Panc1 (cell line): ENCODE data around the gene ILDR1. TPM values are rescaled to one million over a fixed set of nuclear protein-coding genes. Genes with fewer than 3 reads are reported as not detected.

Experiments
- ATAC-seq: fragments of 200-7000 bp; cut with Tn5 transposase; 2 replicates; pipeline ENCODE4 v1.9.1; 2020; ENCODE audit warnings: mild to moderate bottlenecking, moderate library complexity
- BruUV-seq: library from RNA; stranded (reverse); fragments of 400-500 nt; replicated peaks from 2 replicates; lab custom pipeline; 2021; lab: Mats Ljungman, UMichigan
- CTCF ChIA-PET: fragments of 300-600 bp; sonication (Branson Sonifier 250); formaldehyde crosslinking; loops from one replicate; lab custom pipeline; 2022; ENCODE audit warnings: antibody characterized with exemption; lab: Charles Lee
- POLR2A ChIA-PET: fragments of 300-600 bp; sonication (Branson Sonifier 250); formaldehyde crosslinking; loops from one replicate; lab custom pipeline; 2022; ENCODE audit warnings: antibody characterized with exemption; lab: Charles Lee
- DNase-seq: peaks from one replicate; pipeline ENCODE4 v3.0.0-alpha.2; 2010; ENCODE audit warnings: low read depth, low spot score
- H3K27ac ChIP-seq: 2 replicates; pipeline ENCODE4 v1.5.1; 2011; ENCODE audit warnings: mild to moderate bottlenecking, low read length, inconsistent platforms
- H3K27me3 ChIP-seq: fragments of 200-500 bp; sonication (Bioruptor generic); 2 replicates; pipeline ENCODE4 v1.6.0; 2014; ENCODE audit warnings: low read length, inconsistent platforms; ENCODE audit not compliant: control insufficient read depth, insufficient read depth
- H3K36me3 ChIP-seq: fragments of 200-500 bp; sonication (Bioruptor generic); 2 replicates; pipeline ENCODE4 v1.5.1; 2014; ENCODE audit warnings: inconsistent platforms, mild to moderate bottlenecking, low read length, moderate library complexity; ENCODE audit not compliant: control insufficient read depth, insufficient read depth
- H3K4me1 ChIP-seq: 2 replicates; pipeline ENCODE4 v1.5.1; 2011; ENCODE audit warnings: inconsistent platforms, mild to moderate bottlenecking, low read length, moderate library complexity; ENCODE audit not compliant: control insufficient read depth, insufficient read depth
- H3K4me3 ChIP-seq, 2 experiments: 2 replicates each; pipeline ENCODE4 v1.5.1; 2011 to 2012; ENCODE audit warnings: low read depth in 2 of 2, low read length in 2 of 2, mild to moderate bottlenecking in 2 of 2, inconsistent platforms in 1 of 2, moderate library complexity in 1 of 2
- H3K9me3 ChIP-seq: fragments of 200-500 bp; sonication (Bioruptor generic); 2 replicates; pipeline ENCODE4 v1.5.1; 2014; ENCODE audit warnings: low read depth, mild to moderate bottlenecking, inconsistent platforms, low read length, moderate library complexity; ENCODE audit not compliant: control insufficient read depth, insufficient read depth
- POLR2AphosphoS5 ChIP-seq: IDR thresholded peaks from 2 replicates; pipeline ENCODE4 v1.6.1; 2012; ENCODE audit warnings: mild to moderate bottlenecking, low read depth, low read length, moderate library complexity
- SIN3A ChIP-seq: IDR thresholded peaks from 2 replicates; pipeline ENCODE4 v1.6.1; 2012; ENCODE audit warnings: low read depth, mild to moderate bottlenecking, low read length, moderate library complexity, borderline replicate concordance; ENCODE audit not compliant: insufficient read depth
- TCF7L2 ChIP-seq: IDR thresholded peaks from 2 replicates; pipeline ENCODE4 v1.6.1; 2011; ENCODE audit warnings: mild to moderate bottlenecking, low read depth, low read length, inconsistent platforms
- in situ Hi-C: cut with HindIII; loops from 2 replicates; pipeline ENCODE4 v1.10.0; 2016; ENCODE audit warnings: low sequenced_read_pairs, low pct_unique_long_range_greater_than_20kb
- intact Hi-C: fragments of 100-400 bp; cut with micrococcal nuclease; formaldehyde crosslinking; loops from one replicate; pipeline ENCODE4 v1.10.0; 2022; ENCODE audit not compliant: unreplicated experiment
- total RNA-seq: library from RNA; stranded (reverse); gene quantifications from one replicate; pipeline ENCODE4 v1.2.1, GENCODE V29; 2021; ENCODE audit not compliant: unreplicated experiment
- TF ChIP-seq, protein P1 (sequence below), 2 experiments: IDR thresholded peaks; 2 replicates each; pipeline ENCODE4 v1.6.1; 2011 to 2012; ENCODE audit warnings: low read depth in 2 of 2, control low read depth in 1 of 2, low read length in 1 of 2, mild to moderate bottlenecking in 1 of 2, moderate library complexity in 1 of 2; ENCODE audit not compliant: insufficient read depth in 1 of 2
- TF ChIP-seq, protein P2 (sequence below): fragments of 450-650 bp; IDR thresholded peaks from 2 replicates; pipeline ENCODE4 v1.5.1; 2017; ENCODE audit warnings: mild to moderate bottlenecking

Gene ILDR1
- total RNA-seq, 1 experiment from 2014 or later: not detected

DNA sequence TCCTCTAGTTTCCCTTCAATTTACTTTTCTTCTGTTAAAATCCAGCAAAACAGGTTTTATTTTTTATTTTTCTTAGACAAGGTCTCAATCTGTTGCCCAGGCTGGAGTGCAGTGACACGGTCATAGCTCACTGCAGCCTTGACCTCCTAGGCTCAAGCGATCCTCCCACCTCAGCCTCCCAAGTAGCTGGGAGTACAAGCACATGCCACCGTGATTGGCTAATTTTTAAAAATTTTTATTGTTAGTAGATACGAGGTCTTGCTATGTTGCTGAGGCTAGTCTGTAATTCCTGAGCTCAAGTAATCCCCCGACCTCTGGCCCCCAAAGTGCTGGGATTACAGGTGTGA, 41.6 kb downstream of the ILDR1 start:
- ATAC-seq: no peak
- H3K27ac ChIP-seq: no peak overlapping the region
- no TSS peak for BruUV-seq
- H3K4me3 ChIP-seq: no peak overlapping the region
- no peak for DNase-seq
- ChIA-PET POLR2A (no interaction called here), CTCF (no interaction called here)
- TF ChIP-seq TCF7L2: no peak
- TF ChIP-seq, protein P1, sequence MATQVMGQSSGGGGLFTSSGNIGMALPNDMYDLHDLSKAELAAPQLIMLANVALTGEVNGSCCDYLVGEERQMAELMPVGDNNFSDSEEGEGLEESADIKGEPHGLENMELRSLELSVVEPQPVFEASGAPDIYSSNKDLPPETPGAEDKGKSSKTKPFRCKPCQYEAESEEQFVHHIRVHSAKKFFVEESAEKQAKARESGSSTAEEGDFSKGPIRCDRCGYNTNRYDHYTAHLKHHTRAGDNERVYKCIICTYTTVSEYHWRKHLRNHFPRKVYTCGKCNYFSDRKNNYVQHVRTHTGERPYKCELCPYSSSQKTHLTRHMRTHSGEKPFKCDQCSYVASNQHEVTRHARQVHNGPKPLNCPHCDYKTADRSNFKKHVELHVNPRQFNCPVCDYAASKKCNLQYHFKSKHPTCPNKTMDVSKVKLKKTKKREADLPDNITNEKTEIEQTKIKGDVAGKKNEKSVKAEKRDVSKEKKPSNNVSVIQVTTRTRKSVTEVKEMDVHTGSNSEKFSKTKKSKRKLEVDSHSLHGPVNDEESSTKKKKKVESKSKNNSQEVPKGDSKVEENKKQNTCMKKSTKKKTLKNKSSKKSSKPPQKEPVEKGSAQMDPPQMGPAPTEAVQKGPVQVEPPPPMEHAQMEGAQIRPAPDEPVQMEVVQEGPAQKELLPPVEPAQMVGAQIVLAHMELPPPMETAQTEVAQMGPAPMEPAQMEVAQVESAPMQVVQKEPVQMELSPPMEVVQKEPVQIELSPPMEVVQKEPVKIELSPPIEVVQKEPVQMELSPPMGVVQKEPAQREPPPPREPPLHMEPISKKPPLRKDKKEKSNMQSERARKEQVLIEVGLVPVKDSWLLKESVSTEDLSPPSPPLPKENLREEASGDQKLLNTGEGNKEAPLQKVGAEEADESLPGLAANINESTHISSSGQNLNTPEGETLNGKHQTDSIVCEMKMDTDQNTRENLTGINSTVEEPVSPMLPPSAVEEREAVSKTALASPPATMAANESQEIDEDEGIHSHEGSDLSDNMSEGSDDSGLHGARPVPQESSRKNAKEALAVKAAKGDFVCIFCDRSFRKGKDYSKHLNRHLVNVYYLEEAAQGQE (IDR thresholded peaks at IDR 0.05; ENCODE audit: insufficient read depth in 1 of 2, low read depth in 2 of 2, low read length in 1 of 2): no peak
- TF ChIP-seq, protein P2, sequence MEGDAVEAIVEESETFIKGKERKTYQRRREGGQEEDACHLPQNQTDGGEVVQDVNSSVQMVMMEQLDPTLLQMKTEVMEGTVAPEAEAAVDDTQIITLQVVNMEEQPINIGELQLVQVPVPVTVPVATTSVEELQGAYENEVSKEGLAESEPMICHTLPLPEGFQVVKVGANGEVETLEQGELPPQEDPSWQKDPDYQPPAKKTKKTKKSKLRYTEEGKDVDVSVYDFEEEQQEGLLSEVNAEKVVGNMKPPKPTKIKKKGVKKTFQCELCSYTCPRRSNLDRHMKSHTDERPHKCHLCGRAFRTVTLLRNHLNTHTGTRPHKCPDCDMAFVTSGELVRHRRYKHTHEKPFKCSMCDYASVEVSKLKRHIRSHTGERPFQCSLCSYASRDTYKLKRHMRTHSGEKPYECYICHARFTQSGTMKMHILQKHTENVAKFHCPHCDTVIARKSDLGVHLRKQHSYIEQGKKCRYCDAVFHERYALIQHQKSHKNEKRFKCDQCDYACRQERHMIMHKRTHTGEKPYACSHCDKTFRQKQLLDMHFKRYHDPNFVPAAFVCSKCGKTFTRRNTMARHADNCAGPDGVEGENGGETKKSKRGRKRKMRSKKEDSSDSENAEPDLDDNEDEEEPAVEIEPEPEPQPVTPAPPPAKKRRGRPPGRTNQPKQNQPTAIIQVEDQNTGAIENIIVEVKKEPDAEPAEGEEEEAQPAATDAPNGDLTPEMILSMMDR: no peak
- TF ChIP-seq SIN3A: no peak
- TF ChIP-seq POLR2AphosphoS5: no peak
- H3K27me3 ChIP-seq: no peaks in the 10 kb centered on the region; the same call in 1 of the 2 replicates
- H3K9me3 ChIP-seq: peaks cover 16% of the 10 kb centered on the region
- no peaks in the 10 kb centered on the region for H3K36me3 ChIP-seq
- H3K4me1 ChIP-seq: no peaks in the 10 kb centered on the region
- intact Hi-C loops: no loop called here
- in situ Hi-C loops: no loop called here

DNA sequence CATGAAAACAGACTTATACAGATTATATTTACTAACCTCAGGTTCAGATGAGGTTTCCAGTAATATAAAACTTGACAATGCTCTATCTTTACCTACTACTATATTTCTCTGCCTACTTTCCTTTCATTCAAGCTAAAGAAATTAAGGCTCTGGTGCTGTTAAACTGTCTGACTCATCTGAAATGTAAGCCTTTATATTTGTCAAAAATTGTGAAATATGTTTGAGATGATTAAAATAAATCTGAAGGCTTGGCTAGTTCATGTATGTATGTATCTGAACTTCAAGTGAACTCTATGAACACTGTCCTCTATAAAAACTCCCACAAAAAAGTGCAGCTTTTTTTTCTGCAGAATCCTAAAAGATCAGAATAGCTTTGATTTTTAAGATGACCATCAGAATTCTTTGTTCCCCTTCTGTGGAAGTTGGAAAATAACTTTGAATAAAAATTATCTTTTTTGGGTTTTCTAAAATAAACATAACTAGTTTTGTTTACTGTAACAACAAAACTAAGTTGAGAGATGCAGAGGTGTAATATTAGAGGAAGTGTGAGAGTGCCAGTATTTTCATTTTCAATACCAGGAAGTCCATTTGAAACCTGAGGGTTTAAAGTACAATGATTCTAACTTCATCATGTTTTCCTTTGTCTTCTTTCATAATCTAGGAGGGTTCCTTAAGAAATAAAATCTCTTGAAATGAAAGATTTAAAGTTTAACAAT, 42.2 kb downstream of the ILDR1 start:
- ChIA-PET CTCF (no interaction called here), POLR2A (interaction anchor here (0.6 kb wide), 1 partner anchor 244 kb away, joined by 3 read pairs; no protein-coding TSS in a partner anchor)
- TF ChIP-seq, protein P1 (IDR thresholded peaks at IDR 0.05; ENCODE audit: insufficient read depth in 1 of 2, low read depth in 2 of 2, low read length in 1 of 2): no peak
- no peak for TF ChIP-seq TCF7L2
- no peak for TF ChIP-seq SIN3A
- no peak for TF ChIP-seq POLR2AphosphoS5
- TF ChIP-seq, protein P2: no peak
- H3K36me3 ChIP-seq: no peaks in the 10 kb centered on the region
- BruUV-seq: no TSS peak
- no peaks in the 10 kb centered on the region for H3K4me1 ChIP-seq
- intact Hi-C loops: no loop called here
- no peak overlapping the region for H3K27ac ChIP-seq
- no peaks in the 10 kb centered on the region; the same call in 1 of the 2 replicates for H3K27me3 ChIP-seq
- no peak for DNase-seq
- in situ Hi-C loops: no loop called here
- ATAC-seq: no peak
- H3K9me3 ChIP-seq: peaks cover 16% of the 10 kb centered on the region
- no peak overlapping the region for H3K4me3 ChIP-seq
